Midbrain (tissue), 1 donor: ENCODE measurements around the gene UBE2QL1.

Experiments
- DNase-seq: peaks from one replicate; lab custom pipeline; 2025; lab: John Stamatoyannopoulos, UW

The UBE2QL1 gene

GRCh38 chr5:6448622-6449464 lies at the start of gene UBE2QL1:
UBE2QL1 (plus strand) TSS chr5:6448859; CDS start chr5:6448894, 35 bp downstream.
- DNase-seq, result no peak

GRCh38 chr5:6399980-6400910 lies 48.4 kb upstream of the UBE2QL1 start:
- DNase-seq, result no peak

GRCh38 chr5:6401410-6401809 lies 47.2 kb upstream of the UBE2QL1 start:
- DNase-seq, result no peak

GRCh38 chr5:6402939-6403338 lies 45.7 kb upstream of the UBE2QL1 start:
- DNase-seq, result no peak

GRCh38 chr5:6403416-6403815 lies 45.2 kb upstream of the UBE2QL1 start:
- DNase-seq, result no peak

GRCh38 chr5:6404129-6404528 lies 44.5 kb upstream of the UBE2QL1 start:
- DNase-seq, result no peak

- DNase-seq, result no peak
These were observed 43.1 kb upstream of the UBE2QL1 start for GRCh38 chr5:6405591-6405990.

GRCh38 chr5:6407558-6408259 lies 41.0 kb upstream of the UBE2QL1 start:
- no peak for DNase-seq

GRCh38 chr5:6408260-6408596 lies 40.4 kb upstream of the UBE2QL1 start:
- no peak for DNase-seq

GRCh38 chr5:6408627-6409446 lies 39.8 kb upstream of the UBE2QL1 start:
- no peak for DNase-seq

- no peak for DNase-seq
These were observed 38.2 kb upstream of the UBE2QL1 start for GRCh38 chr5:6410421-6410820.

- DNase-seq, result no peak
These were observed 37.5 kb upstream of the UBE2QL1 start for GRCh38 chr5:6411141-6411540.

GRCh38 chr5:6412811-6413210 lies 35.8 kb upstream of the UBE2QL1 start:
- DNase-seq, result no peak

- DNase-seq, result no peak
These were observed 31.0 kb upstream of the UBE2QL1 start for GRCh38 chr5:6417657-6418056.

GRCh38 chr5:6418679-6419276 lies 29.9 kb upstream of the UBE2QL1 start:
- DNase-seq, result no peak

GRCh38 chr5:6419340-6419852 lies 29.3 kb upstream of the UBE2QL1 start:
- no peak for DNase-seq

- DNase-seq, result no peak
These were observed 25.1 kb upstream of the UBE2QL1 start for GRCh38 chr5:6423327-6424109.

- DNase-seq, result no peak
These were observed 24.5 kb upstream of the UBE2QL1 start for GRCh38 chr5:6424110-6424659.

- no peak for DNase-seq
These were observed 24.0 kb upstream of the UBE2QL1 start for GRCh38 chr5:6424700-6425099.

- DNase-seq, result no peak
These were observed 21.0 kb upstream of the UBE2QL1 start for GRCh38 chr5:6427694-6428093.
